ENCODE measurements around the gene GSTM2.
"Not testable (repeated sequence)": the region's sequence is repeated elsewhere in the genome, so short reads cannot be mapped to it uniquely, and the experiment has no call there.

GSTM2 gene

GRCh38 chr1:109644670-109645069 is 23.2 kb upstream of the GSTM2 start:
- no peak for DNase-seq (ENCODE audit: low read depth in 2 of 2)

DNA sequence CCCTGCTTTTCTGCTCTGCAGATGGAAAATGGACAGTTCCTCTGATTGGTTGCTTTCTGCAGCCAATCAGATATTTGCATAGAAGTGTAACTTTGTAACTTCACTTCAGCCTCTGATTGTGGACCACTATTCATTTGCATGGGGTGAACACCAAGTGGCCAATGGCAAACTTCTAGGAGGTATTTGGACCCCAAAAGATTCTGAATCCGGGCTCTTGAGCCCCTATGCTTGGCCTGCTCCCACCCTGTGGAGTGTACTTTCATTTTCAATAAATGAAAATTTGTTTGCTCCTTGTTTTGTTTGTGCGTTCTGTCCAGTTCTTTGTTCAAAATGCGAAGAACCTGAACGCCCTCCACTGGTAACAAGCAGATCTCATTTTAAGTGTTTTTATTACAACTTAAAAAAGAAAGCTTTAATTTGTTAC is 18.4 kb upstream of the GSTM2 start:
- no peak for DNase-seq (ENCODE audit: low read depth in 2 of 2)

- DNase-seq (ENCODE audit: low read depth in 2 of 2) = no peak
These were observed 17.2 kb upstream of the GSTM2 start for GRCh38 chr1:109650609-109651008.

DNA sequence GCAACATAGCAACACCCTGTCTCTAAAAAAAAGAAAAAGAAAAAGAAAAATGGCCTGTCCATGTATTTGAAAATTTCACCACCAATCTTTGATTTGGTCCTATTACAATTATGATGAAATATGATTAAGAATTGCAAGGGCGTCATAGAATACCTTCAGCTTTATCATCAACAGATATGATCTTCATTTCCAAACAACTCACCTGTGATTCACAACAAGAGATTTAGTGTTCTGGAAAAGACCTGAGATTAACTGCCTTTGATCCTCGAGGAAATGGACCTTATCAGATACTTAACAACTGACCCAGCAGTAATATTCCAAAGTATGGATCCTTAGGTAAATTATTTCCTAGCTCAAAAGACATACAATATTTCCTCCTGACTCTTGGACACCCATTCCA is 15.5 kb upstream of the GSTM2 start:
- DNase-seq (ENCODE audit: low read depth in 2 of 2) = no peak

- DNase-seq (ENCODE audit: low read depth in 2 of 2) = no peak
These were observed 14.6 kb upstream of the GSTM2 start for GRCh38 chr1:109653306-109653705.

DNA sequence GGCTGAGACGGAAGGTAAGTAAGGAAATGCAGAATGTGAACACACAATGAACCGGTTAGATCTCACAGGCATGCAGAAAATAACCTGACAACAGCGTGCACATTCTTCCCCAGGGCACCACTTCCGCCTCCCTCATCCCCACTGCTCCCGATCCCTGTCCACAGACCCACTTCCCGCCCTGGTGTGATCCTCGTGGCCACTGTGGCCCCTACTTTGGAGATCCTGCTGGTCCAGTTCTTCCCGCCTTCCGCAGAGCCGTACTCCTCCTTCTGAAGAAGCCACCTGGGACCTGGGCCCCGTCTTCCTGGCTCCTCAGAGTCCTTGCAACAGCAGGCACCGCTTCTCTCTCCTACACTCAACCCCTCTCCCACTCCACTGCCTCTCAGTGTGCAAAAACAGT is 13.3 kb upstream of the GSTM2 start:
- DNase-seq (ENCODE audit: low read depth in 2 of 2) = no peak

DNA sequence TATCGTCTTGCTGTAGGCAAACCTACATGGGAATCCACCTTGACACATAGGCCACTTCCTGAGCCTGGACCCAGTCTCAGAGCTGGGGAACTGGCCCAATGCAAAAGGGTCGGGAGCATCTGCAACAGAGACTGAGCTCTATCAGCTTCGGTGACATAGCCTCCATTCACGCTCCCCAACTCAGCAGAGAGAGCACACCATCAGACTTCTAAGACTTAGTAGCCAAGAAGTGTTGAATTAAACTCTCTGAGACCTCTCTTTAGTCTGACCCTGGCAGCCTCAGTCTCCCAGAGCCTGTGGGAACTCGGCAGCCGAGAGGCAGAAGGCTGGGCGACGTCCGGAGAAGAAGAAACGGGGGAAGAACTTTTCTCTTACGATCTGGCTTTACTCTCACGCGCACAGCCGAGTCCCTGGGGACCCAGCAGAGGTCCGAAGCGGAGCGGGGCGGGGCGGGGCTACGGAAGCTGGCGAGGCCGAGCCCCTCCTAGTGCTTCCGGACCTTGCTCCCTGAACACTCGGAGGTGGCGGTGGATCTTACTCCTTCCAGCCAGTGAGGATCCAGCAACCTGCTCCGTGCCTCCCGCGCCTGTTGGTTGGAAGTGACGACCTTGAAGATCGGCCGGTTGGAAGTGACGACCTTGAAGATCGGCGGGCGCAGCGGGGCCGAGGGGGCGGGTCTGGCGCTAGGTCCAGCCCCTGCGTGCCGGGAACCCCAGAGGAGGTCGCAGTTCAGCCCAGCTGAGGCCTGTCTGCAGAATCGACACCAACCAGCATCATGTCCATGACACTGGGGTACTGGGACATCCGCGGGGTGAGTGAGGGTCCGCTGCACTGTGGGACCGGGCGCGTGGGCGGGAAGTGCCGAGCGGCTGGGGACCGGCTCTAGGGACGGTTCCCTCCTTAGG is 12.0 kb upstream of the GSTM2 start, which contains the start of gene GSTM4:
Gene GSTM4 (plus strand): TSS at position 485 of the 905 bp plus-strand sequence. CDS start 291 bp downstream, at position 776.
- peak; percentile 34 to 47 for DNase-seq (ENCODE audit: low read depth in 2 of 2)

DNA sequence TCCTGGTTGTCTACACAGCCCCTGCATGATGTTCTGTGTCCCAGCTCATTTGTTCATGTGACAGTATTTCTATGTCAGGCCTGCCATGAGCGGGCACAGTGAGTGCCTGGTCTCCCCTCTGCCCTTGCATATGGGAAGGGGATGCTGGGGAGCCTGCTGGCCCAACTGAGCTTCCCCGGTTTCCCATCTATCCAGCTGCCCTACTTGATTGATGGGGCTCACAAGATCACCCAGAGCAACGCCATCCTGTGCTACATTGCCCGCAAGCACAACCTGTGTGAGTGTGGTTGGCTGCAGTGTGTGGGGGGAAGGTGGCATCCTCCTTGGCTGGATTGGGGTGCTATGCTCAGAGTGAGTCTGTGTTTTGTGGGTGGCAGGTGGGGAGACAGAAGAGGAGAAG is 10.5 kb upstream of the GSTM2 start:
- no peak for DNase-seq (ENCODE audit: low read depth in 2 of 2)

DNA sequence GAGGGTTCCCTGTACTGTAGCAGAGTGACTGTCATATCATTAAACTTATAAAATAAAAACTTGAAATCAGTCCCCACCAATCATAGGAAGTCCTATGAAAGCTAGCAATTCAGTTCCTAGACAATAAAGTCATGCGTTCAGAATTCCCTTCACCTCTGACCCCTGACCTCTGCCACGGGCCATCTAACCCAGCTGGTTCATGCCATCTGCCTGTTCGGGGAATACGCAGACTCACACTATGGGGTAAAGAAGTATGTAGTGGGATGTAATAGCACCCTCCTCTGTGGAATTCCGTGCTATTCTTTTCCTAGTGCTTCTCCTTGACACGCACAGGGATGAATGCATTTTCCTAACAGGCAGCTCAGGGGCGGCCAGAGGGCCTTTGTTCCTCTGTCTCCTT is 9.9 kb upstream of the GSTM2 start:
- no peak for DNase-seq (ENCODE audit: low read depth in 2 of 2)

DNA sequence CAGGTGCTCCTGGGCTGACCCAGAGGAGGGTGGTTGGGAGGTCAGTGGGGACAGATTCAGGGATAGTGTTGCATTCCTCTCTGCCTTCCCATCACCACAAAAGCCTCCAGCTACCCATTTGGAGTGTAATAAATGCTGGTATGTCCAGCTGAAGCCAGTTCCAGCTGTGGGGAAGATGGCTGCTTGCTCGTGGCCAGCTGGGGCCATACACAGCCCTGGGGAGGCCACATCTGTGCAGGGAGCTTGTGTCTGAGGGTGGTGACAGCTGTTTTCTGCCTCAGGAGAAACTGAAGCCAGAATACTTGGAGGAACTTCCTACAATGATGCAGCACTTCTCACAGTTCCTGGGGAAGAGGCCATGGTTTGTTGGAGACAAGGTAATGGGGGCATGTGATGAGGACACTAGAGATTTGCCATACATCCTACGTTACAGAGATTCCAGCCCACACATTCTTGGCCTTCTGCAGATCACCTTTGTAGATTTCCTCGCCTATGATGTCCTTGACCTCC is 9.3 kb upstream of the GSTM2 start:
- no peak for DNase-seq (ENCODE audit: low read depth in 2 of 2)

DNA sequence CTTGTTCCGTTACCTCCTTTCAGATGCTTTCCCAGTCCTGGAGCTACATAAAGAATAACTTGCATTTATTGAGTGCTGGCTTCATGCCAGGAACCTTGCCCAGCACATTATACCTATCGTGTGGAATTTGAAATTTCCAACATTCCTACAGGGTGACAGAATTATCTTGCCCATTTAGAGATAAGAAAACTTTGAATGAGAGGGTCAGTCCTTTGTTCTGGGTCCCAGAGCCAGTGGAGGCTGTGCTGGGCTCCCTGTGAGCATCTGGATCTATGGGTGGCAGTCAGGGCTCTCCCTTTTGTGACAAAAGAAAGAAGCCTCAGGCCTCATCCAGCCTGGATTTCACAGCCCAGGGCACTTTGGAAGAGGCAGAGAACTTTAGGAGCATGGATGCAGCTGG is 8.7 kb upstream of the GSTM2 start:
- DNase-seq (ENCODE audit: low read depth in 2 of 2) = no peak

GRCh38 chr1:109659997-109660690 is 7.7 kb upstream of the GSTM2 start:
- DNase-seq (ENCODE audit: low read depth in 2 of 2) = no peak

DNA sequence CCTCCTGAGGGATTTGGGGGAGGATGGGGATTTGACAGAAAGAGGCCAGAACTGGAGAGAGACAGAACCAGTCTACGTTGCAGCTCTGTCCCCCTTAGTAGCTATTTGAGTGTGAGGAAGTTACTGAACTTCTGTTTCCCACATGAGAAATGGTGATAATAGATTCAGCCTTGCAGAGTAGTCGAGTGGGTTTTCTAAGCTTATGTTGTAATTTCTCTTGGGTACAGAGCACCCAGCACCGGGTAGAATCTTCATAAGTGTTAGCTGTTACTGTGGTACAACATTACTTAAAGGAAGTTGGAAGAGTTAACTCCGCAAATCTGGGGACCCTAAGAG is 7.2 kb upstream of the GSTM2 start:
- not testable (repeated sequence) for DNase-seq (ENCODE audit: low read depth in 2 of 2)

- no peak for DNase-seq (ENCODE audit: low read depth in 2 of 2)
These were observed 6.5 kb upstream of the GSTM2 start for GRCh38 chr1:109661391-109661790.

DNA sequence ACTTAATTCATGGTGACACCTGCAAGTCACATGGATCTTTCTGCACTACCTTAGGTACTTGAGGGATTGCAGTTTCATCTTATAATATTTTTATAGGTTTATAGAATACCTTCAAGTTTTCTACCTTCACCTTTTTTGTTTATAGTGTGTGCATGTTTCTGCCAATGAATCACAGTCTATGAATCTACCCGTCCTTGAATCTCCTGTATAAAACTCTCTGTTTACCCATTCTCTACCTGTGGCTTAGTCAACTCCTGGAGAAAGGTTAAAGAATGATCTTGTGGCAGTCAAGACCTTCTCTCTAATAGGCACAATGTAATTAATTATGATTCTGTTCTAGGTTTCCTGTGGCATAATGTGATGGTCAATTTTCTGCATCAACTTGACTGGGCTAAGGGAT is 3.2 kb upstream of the GSTM2 start:
- DNase-seq (ENCODE audit: low read depth in 2 of 2) = no peak

DNA sequence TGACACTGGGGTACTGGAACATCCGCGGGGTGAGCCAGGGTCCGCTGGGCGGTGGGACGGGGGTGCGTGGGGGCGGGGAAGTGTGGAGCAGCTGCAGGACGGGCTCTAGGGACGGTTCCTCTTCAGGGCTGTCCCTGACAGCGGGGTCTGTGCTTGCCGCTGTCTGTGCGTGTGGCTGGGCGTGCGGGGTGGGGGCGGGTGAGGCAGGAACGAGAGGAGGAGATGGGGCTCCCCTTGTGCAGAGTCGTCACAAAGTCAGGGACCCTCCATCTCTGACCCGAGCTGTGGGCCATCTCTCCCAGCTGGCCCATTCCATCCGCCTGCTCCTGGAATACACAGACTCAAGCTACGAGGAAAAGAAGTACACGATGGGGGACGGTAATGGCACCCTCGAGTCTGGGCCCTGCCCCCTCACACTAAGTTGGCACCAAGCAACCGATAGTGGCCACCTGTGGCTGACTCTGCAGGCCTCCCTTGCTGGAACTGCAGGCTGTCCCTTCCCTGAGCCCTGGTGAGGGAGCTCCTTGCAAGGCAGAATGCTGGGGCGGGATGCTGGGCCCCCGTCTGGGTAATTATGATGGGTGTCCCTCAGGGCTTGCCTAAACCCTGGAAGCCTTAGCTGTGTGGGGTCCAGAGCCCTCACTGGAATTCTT is 392 bp downstream of the GSTM2 start:
- DNase-seq (ENCODE audit: low read depth in 2 of 2) = no peak

- DNase-seq (ENCODE audit: low read depth in 2 of 2) = no peak
These were observed 1.5 kb downstream of the GSTM2 start for GRCh38 chr1:109669246-109669948.

- not testable (repeated sequence) for DNase-seq (ENCODE audit: low read depth in 2 of 2)
These were observed 2.1 kb downstream of the GSTM2 start for GRCh38 chr1:109669949-109670302.

- DNase-seq (ENCODE audit: low read depth in 2 of 2) = no peak
These were observed 3.2 kb downstream of the GSTM2 start for GRCh38 chr1:109671067-109671466.

GRCh38 chr1:109673861-109674260 is 6.0 kb downstream of the GSTM2 start:
- not testable (repeated sequence) for DNase-seq (ENCODE audit: low read depth in 2 of 2)

DNA sequence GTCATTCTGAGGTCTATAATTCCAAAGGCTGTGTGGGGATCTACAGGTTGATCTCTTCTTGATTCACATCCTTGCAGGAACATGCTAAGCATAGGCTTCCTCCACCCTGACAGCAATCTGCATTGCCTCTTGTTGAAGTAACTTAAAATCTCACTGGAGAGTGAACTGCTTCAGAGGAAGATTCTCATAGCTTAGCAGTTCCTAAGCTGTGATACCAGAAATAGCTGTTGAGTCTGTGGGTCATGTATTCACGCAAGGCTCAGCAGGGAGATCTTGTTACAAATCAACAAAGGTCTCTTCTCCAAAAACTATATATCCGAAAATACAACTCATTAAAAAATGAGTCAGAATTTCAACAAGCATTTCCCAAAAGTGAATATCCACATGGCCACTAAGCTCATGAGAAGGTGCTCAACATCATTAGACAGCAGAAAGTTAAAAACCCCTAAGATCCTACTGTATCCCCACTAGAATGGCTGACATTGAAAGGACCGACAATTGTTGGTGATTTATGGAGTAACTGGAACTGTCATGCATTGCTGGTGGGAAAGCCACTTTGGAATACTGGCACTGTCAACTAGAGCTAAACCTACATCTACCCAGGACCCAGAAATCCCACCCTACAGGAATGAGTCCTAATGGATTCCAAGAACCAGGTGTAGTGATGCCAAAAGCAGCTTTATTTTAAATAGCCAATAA is 9.0 kb downstream of the GSTM2 start:
- not testable (repeated sequence) for DNase-seq (ENCODE audit: low read depth in 2 of 2)

Data from stimulated activated CD8-positive, alpha-beta memory T cell treated with anti-CD3 and anti-CD28 coated beads, Interleukin-2, amount 100 ng/mL, for 1 hour (primary cell).